HL-60 (cell line): ENCODE results near the gene KCND2.

Experiments
- CTCF ChIP-seq: IDR thresholded peaks from one replicate; pipeline ENCODE4 v1.5.1; 2011; ENCODE audit warnings: low read length, control low read depth, inconsistent platforms; ENCODE audit not compliant: insufficient read depth
- GABPA ChIP-seq: IDR thresholded peaks from 2 replicates; pipeline ENCODE4 v1.6.1; 2012; ENCODE audit warnings: low read depth
- POLR2AphosphoS5 ChIP-seq: IDR thresholded peaks from 2 replicates; pipeline ENCODE4 v1.6.1; 2012; ENCODE audit warnings: low read depth

- TF ChIP-seq CTCF, result no peak
- no peak for TF ChIP-seq GABPA
- no peak for TF ChIP-seq POLR2AphosphoS5
These were observed 90.4 kb downstream of the KCND2 start for GRCh38 chr7:120363414-120363813.
